OCI-LY7 (cell line): ENCODE data around the gene APH1B. TPM values are rescaled to one million over a fixed set of nuclear protein-coding genes. Genes with fewer than 3 reads are reported as not detected.

Experiments used
- BruUV-seq: library from RNA; stranded (reverse); fragments of 400-500 nt; replicated peaks from 2 replicates; lab custom pipeline; 2021; lab: Mats Ljungman, UMichigan
- CTCF ChIA-PET: fragments of 300-600 bp; sonication (Branson Sonifier 250); formaldehyde crosslinking; loops from one replicate; lab custom pipeline; 2022; ENCODE audit warnings: antibody characterized with exemption; ENCODE audit not compliant: unreplicated experiment; lab: Charles Lee
- POLR2A ChIA-PET: fragments of 300-600 bp; sonication (Branson Sonifier 250); formaldehyde crosslinking; loops from one replicate; lab custom pipeline; 2022; ENCODE audit warnings: antibody characterized with exemption; lab: Charles Lee
- DNase-seq: peaks from one replicate; pipeline ENCODE4 v3.0.0-alpha.2; 2015; ENCODE audit warnings: low spot score
- H2AFZ ChIP-seq: fragments of 200-600 bp; sonication (generic), shearing (Covaris generic); 2 replicates; pipeline ENCODE4 v1.6.1; 2014; ENCODE audit warnings: mild to moderate bottlenecking, antibody characterized with exemption, low read length, moderate library complexity
- H3K27ac ChIP-seq: fragments of 200-600 bp; sonication (generic); 2 replicates; pipeline ENCODE4 v1.5.1; 2014; ENCODE audit warnings: mixed run types, low read depth, mild to moderate bottlenecking, moderate library complexity, low read length, inconsistent platforms; ENCODE audit not compliant: poor library complexity, severe bottlenecking
- H3K36me3 ChIP-seq: fragments of 200-600 bp; sonication (generic); 2 replicates; pipeline ENCODE4 v1.6.1; 2014; ENCODE audit warnings: mild to moderate bottlenecking, antibody characterized with exemption, low read length, moderate library complexity, mixed read lengths; ENCODE audit not compliant: insufficient read depth
- H3K4me1 ChIP-seq: fragments of 200-600 bp; sonication (generic); 2 replicates; pipeline ENCODE4 v1.5.1; 2014; ENCODE audit warnings: mild to moderate bottlenecking, low read length; ENCODE audit not compliant: insufficient read depth, poor library complexity, severe bottlenecking
- H3K4me2 ChIP-seq: fragments of 200-600 bp; sonication (generic); 2 replicates; pipeline ENCODE4 v1.6.1; 2014; ENCODE audit warnings: mild to moderate bottlenecking, low read length
- H3K4me3 ChIP-seq: fragments of 200-600 bp; sonication (generic); 2 replicates; pipeline ENCODE4 v1.5.1; 2014; ENCODE audit warnings: mild to moderate bottlenecking, low read depth, low read length; ENCODE audit not compliant: poor library complexity, severe bottlenecking
- H3K79me2 ChIP-seq: fragments of 200-600 bp; sonication (generic); 2 replicates; pipeline ENCODE4 v1.6.1; 2016; ENCODE audit warnings: low read depth, mild to moderate bottlenecking, low read length, moderate library complexity, mixed read lengths; ENCODE audit not compliant: insufficient read depth
- H3K9me2 ChIP-seq: fragments of 200-600 bp; sonication (generic); 2 replicates; pipeline ENCODE4 v1.6.1; 2016; ENCODE audit warnings: mild to moderate bottlenecking, low read length, mixed read lengths; ENCODE audit not compliant: insufficient read depth
- H3K9me3 ChIP-seq: fragments of 200-600 bp; sonication (generic); 2 replicates; pipeline ENCODE4 v1.6.1; 2014; ENCODE audit warnings: mild to moderate bottlenecking, mixed run types, low read length, mixed read lengths
- H4K20me1 ChIP-seq: fragments of 200-600 bp; sonication (generic); 2 replicates; pipeline ENCODE4 v1.6.1; 2014; ENCODE audit warnings: mild to moderate bottlenecking, antibody characterized with exemption, low read length, moderate library complexity, mixed read lengths; ENCODE audit not compliant: insufficient read depth
- CTCF ChIP-seq: fragments of 200-600 bp; sonication (generic); conservative IDR thresholded peaks from 2 replicates; pipeline ENCODE4 v1.5.1; 2014; ENCODE audit warnings: mild to moderate bottlenecking, antibody characterized with exemption, low read length, moderate library complexity, mixed read lengths
- EZH2phosphoT487 ChIP-seq: fragments of 200-600 bp; sonication (generic); IDR thresholded peaks from 2 replicates; pipeline ENCODE4 v1.6.1; 2018; ENCODE audit warnings: low read depth, borderline replicate concordance, mild to moderate bottlenecking, mixed run types, antibody characterized with exemption, low read length, moderate library complexity, mixed read lengths
- intact Hi-C: fragments of 100-400 bp; cut with micrococcal nuclease; formaldehyde crosslinking; loops from one replicate; pipeline ENCODE4 v1.10.0; 2022; ENCODE audit not compliant: unreplicated experiment
- total RNA-seq, 2 experiments: library from RNA; depleted of rRNA in 1 of 2; stranded (reverse); fragments of >200 nt in 1 of 2; shearing (Covaris generic) in 1 of 2; gene quantifications; 2 replicates each; pipeline ENCODE4 v1.2.3, GENCODE V29; 2014 to 2022

Gene APH1B
- total RNA-seq, 2 experiments from 2014 or later = 8.3 to 24.1 TPM

- TF ChIP-seq EZH2phosphoT487 (no peak), CTCF (no peak)
- no peak overlapping the region for H3K27ac ChIP-seq
- H3K79me2 ChIP-seq = no peaks in the 10 kb centered on the region
- BruUV-seq = no TSS peak
- H4K20me1 ChIP-seq = no peaks in the 10 kb centered on the region
- no peak for DNase-seq
- intact Hi-C loops = no loop called here
- no peak overlapping the region for H2AFZ ChIP-seq
- H3K4me2 ChIP-seq = no peak overlapping the region
- H3K36me3 ChIP-seq = no peaks in the 10 kb centered on the region
- no peaks in the 10 kb centered on the region for H3K9me2 ChIP-seq
- H3K9me3 ChIP-seq = no peaks in the 10 kb centered on the region
- ChIA-PET POLR2A (no interaction called here), CTCF (no interaction called here)
- H3K4me3 ChIP-seq = no peak overlapping the region
- H3K4me1 ChIP-seq = no peaks in the 10 kb centered on the region
These were observed 60.8 kb downstream of the APH1B start for GRCh38 chr15:63338170-63338569.

GRCh38 chr15:63339006-63339766 is 61.8 kb downstream of the APH1B start:
- no TSS peak for BruUV-seq
- no peak overlapping the region for H2AFZ ChIP-seq
- CTCF ChIA-PET = no interaction called here
- no peaks in the 10 kb centered on the region for H3K9me3 ChIP-seq
- H3K27ac ChIP-seq = no peak overlapping the region
- H3K4me2 ChIP-seq = no peak overlapping the region
- DNase-seq = no peak
- intact Hi-C loops = no loop called here
- H3K79me2 ChIP-seq = no peaks in the 10 kb centered on the region
- no peaks in the 10 kb centered on the region for H3K4me1 ChIP-seq
- TF ChIP-seq CTCF (no peak), EZH2phosphoT487 (no peak)
- no peak overlapping the region for H3K4me3 ChIP-seq
- H3K36me3 ChIP-seq = no peaks in the 10 kb centered on the region
- no peaks in the 10 kb centered on the region for H4K20me1 ChIP-seq
- H3K9me2 ChIP-seq = no peaks in the 10 kb centered on the region
- POLR2A ChIA-PET = interaction anchor here (0.7 kb wide), 1 partner anchor 355 kb away, joined by 5 read pairs; no protein-coding TSS in a partner anchor

GRCh38 chr15:63339836-63340235 is 62.4 kb downstream of the APH1B start:
- TF ChIP-seq CTCF (no peak), EZH2phosphoT487 (no peak)
- Histone ChIP-seq H3K9me3 (no peaks in the 10 kb centered on the region), H3K9me2 (no peaks in the 10 kb centered on the region), H3K36me3 (no peaks in the 10 kb centered on the region), H2AFZ (no peak overlapping the region), H3K4me3 (no peak overlapping the region), H3K79me2 (no peaks in the 10 kb centered on the region), H3K4me1 (no peaks in the 10 kb centered on the region), H4K20me1 (no peaks in the 10 kb centered on the region), H3K27ac (no peak overlapping the region), H3K4me2 (no peak overlapping the region)
- CTCF ChIA-PET = no interaction called here
- DNase-seq = no peak
- intact Hi-C loops = no loop called here
- no TSS peak for BruUV-seq
- POLR2A ChIA-PET = interaction anchor here (0.7 kb wide), 1 partner anchor 355 kb away, joined by 5 read pairs; no protein-coding TSS in a partner anchor
